Measurements from ENCODE around the gene ANO2.

The ANO2 gene

GRCh38 chr12:5614256-5614655, 330.8 kb downstream of the ANO2 start:
- FAIRE-seq, result no peak

DNA sequence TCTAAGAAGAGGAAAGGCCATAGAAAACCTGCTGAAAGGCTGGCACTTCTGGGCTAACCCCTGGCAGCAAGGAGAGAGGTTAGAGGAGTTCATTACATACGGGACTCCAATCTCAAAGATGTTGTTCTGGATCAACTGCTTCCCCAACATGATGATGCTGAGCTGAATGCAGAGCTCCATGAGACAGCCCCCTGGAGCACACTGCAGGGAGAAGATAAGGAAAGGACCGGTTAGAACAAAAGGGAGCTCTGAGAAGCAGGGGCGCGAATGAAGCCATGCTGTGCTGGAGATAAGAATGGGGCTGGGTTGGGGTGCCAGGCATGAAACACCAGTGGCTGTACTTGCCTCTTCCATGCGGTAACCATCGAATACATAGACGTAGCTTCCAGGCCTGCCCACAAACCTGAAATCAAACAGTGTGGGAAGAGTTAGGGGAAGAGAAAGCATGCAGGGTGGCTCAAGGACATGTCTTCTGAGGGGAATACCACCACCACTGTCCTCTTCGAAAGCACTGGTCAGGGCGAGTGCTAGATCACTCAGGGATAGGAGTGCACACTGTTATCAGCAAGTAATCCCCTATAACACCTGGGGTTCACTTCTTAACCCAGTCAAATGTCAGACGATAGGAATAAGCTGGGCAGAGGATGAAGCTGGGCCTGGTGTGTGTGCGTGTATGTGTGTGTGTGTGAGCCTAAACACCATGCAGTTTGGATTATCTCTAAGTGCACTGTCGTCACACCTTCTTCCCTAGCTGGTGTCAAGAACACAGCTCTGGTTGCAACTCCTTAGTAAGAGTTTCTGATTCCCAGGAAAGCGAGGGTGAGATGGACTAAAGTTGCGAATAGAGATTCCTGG, 332.3 kb downstream of the ANO2 start:
- no peak for FAIRE-seq

GRCh38 chr12:5611162-5611561, 333.9 kb downstream of the ANO2 start:
- FAIRE-seq, result no peak

GRCh38 chr12:5599378-5599777, 345.7 kb downstream of the ANO2 start:
- no peak for FAIRE-seq

DNA sequence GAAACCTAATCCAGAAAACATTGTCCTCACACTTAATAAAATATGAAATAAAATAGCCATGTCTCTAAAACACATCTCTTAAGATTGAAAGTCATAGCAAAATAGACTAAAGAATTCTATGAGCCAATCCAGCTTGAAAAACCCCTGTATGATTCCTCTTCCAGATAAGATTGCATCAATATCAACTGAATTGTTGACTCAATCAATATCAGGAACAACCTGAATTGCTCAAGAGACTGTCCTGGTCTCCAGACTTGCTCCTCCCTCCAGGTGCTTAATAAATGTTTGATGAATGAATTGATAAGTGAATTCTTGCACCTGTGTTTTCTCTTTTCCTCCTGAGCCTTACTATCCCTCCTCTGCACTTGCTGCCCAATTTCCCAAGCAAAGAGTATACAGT, 351.1 kb downstream of the ANO2 start:
- no peak for FAIRE-seq

- FAIRE-seq, result no peak
These were observed 352.0 kb downstream of the ANO2 start for GRCh38 chr12:5593086-5593485.

GRCh38 chr12:5592310-5592709, 352.7 kb downstream of the ANO2 start:
- FAIRE-seq, result no peak

- FAIRE-seq, result no peak
These were observed 354.7 kb downstream of the ANO2 start for GRCh38 chr12:5590316-5590715.

- FAIRE-seq, result no peak
These were observed 356.0 kb downstream of the ANO2 start for GRCh38 chr12:5589054-5589453.

DNA sequence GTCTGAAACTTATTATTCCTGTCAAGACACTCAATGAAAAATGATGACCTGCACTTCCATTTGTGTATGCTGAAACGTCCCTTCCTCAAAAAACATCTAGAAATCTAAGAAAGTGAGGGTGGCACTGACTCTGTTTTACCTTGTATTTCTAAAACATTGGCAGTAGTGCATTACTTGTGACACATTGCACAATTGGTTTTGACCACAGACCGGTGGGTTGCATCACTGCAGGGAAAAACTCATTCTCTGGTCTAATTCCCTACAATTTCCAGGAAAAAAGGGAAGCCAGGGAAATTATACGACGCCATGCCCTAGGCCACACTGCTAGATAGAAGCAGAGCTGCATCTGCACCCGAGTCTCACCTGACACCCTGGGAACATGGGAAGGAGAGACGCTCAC, 356.5 kb downstream of the ANO2 start:
- no peak for FAIRE-seq

GRCh38 chr12:5588176-5588575, 356.9 kb downstream of the ANO2 start:
- FAIRE-seq, result no peak

DNA sequence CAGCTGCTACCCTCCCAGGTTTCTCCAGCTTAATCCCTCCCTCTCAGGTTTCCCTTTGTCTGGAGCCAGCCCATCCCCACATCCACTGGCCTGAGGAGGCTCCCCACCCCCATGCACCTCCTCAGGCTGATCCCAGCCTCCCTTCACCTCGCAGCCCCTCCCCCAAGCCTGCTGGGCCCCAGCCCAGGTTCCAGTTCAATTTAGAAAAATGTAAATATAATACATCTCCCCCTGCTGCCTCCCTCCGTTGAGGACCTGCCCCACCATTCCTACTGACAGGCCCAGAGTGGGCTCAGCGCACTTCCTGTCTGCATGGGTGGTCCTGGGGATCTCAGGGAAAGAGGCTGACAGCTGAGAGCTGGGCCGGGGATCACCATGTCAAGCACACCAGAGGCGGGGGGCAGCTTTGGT, 357.3 kb downstream of the ANO2 start:
- no peak for FAIRE-seq

DNA sequence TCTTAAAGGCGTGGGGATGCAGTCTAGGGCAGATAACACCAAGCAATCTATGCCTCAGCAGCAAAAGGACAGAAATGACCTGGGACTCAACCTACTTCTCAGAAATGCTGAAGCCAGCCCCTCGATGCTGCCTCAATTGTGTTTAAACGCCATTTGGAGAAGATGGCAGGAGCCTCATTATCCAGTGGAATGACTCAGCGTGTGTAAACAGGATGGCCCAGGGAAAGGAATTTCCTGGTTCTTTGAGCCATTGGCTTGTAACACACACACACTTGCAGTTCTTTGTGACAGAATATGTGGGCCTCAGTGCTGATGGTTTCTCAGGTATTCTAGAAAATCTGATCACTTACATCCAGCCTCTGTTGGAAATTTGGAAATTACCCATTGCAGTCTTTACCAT, 358.9 kb downstream of the ANO2 start:
- no peak for FAIRE-seq

DNA sequence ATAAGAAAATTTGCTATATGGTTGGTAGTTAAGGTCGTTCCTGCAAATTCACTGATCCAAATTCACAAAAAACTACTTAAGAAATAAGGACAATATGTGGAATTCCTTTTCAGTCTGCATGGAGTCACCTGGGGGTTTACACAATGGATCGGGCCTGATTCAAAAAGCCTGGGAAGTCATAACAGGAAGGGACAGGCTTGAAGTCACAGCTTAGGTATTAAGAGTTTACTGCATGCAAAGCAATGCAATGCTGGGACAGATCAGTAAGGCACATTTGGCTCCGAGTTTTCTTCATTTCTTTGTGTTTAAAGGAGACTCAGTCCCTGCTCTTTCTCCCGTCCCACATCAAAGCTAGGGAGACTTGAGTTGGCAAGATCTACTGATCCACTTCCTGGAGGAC, 359.9 kb downstream of the ANO2 start:
- FAIRE-seq, result no peak

- no peak for FAIRE-seq
These were observed 360.5 kb downstream of the ANO2 start for GRCh38 chr12:5584412-5585175.

DNA sequence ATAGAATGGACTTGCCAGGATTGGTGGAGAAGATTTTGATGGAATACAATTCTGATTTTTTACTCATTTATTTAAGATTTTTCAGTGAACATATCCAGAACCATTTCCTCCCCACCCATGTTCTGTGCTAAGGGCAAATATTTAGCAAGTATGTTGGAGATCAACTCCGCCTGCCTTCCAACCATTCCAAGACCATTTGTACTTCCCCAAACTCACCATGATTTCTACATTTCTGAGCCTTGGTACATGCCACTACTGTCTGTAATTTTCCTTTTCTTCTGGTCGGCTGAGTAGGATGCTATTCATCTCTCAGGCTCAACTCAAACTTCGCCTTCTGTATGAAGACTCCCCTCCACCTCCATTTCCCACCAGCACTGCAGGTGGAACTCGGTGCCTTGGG, 362.5 kb downstream of the ANO2 start:
- no peak for FAIRE-seq

- no peak for FAIRE-seq
These were observed 363.0 kb downstream of the ANO2 start for GRCh38 chr12:5582018-5582417.

DNA sequence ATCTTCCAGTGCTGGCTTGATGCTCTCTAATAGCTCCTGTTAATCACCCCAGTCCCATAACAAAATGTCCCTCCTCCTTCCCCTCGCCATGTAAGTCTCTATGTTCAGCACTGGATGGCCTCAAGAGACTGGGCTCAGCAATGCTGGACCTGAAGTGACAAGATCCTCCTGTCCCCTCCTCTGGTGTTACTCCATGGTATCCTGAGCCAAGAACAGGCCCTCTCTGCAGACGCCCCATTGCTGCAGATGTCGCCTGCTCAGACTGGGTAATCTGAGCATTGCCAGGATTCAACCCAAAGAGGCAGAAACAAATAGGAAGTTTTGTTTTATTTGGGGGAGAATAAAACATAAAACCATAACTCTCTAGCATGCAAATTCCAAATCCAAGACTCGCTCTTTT, 363.4 kb downstream of the ANO2 start:
- no peak for FAIRE-seq

DNA sequence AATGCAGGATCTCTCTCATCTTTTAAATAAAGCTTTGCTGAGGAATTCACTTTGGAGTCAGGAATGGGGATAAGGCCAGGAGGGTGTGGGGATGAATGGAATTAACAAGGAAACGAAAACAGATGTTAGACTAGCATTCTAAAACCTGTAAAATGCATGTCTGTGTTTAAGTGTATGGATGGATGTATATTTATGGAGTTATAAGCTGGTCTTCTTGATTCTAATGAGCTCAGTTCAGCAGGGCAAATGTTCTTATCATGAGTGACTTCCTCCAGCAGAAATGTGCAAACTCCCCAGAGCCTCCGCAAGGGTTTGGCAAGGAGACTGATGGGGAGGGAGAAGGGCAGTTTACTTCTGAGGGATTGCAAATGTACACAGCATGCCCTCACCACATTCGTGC, 364.0 kb downstream of the ANO2 start:
- no peak for FAIRE-seq

- no peak for FAIRE-seq
These were observed 366.3 kb downstream of the ANO2 start for GRCh38 chr12:5578775-5579174.

- FAIRE-seq, result no peak
These were observed 367.3 kb downstream of the ANO2 start for GRCh38 chr12:5577741-5578140.

- FAIRE-seq, result no peak
These were observed 367.8 kb downstream of the ANO2 start for GRCh38 chr12:5577211-5577612.

- FAIRE-seq, result no peak
These were observed 369.1 kb downstream of the ANO2 start for GRCh38 chr12:5575987-5576386.

DNA sequence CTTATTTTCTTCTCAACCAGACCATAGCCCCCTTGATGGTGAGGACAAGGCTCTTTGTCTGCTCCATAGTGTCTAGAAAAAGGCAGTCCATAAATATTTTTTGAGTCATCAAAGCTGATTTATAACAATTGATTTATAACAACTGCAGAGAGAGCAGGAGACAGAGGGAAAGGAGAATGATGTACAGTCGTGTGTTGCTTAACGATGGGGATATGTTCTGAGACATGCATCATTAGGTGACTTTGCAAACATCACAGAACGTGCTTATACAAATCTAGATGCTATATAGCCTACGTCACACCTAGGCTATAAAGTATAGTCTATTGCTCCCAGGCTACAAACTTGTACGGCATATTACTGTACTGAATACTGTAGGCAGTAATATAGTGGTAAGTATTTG, 369.8 kb downstream of the ANO2 start:
- FAIRE-seq, result no peak
